HG03064 (cell line): ENCODE results near the gene HYPK.
A peak's percentile ranks its signal among the peaks of the same experiment; 100 is the strongest.

Source experiments
- ATAC-seq: cut with Tn5 transposase; IDR thresholded peaks from one replicate; pipeline ENCODE4 v1.9.1; 2021; ENCODE audit warnings: low read depth; ENCODE audit not compliant: unreplicated experiment

Gene HYPK

GRCh38 chr15:43800286-43801141, at the start of gene HYPK:
Gene HYPK (plus strand): TSS chr15:43800599. CDS start chr15:43800623, 24 bp downstream.
- no peak for ATAC-seq

GRCh38 chr15:43751885-43752284, 48.5 kb upstream of the HYPK start:
- ATAC-seq = no peak

- no peak for ATAC-seq
Measured at GRCh38 chr15:43762824-43763223, 37.6 kb upstream of the HYPK start.

GRCh38 chr15:43763819-43764446, 36.5 kb upstream of the HYPK start:
- no peak for ATAC-seq

- ATAC-seq = no peak
Measured at GRCh38 chr15:43769584-43770228, 30.7 kb upstream of the HYPK start.

- no peak for ATAC-seq
Measured at GRCh38 chr15:43771816-43772215, 28.6 kb upstream of the HYPK start.

- ATAC-seq = no peak
Measured at GRCh38 chr15:43772624-43773023, 27.8 kb upstream of the HYPK start.

GRCh38 chr15:43774062-43774461, 26.3 kb upstream of the HYPK start:
- ATAC-seq = no peak

- no peak for ATAC-seq
Measured at GRCh38 chr15:43775411-43775965, 24.9 kb upstream of the HYPK start.

GRCh38 chr15:43776101-43776717, 24.2 kb upstream of the HYPK start:
- peak; percentile 54 for ATAC-seq

- ATAC-seq = peak; percentile 45
Measured at GRCh38 chr15:43776718-43777266, 23.6 kb upstream of the HYPK start, which contains the start of gene ELL3. Gene ELL3 (minus strand): TSS chr15:43776966. CDS start chr15:43776901, 65 bp downstream.

- peak; percentile 42 for ATAC-seq
Measured at GRCh38 chr15:43777267-43777914, 23.0 kb upstream of the HYPK start.

- no peak for ATAC-seq
Measured at GRCh38 chr15:43779016-43779415, 21.4 kb upstream of the HYPK start.

GRCh38 chr15:43789409-43789808, 11.0 kb upstream of the HYPK start:
- no peak for ATAC-seq

GRCh38 chr15:43791993-43792760, 8.2 kb upstream of the HYPK start, which contains the start of gene SERF2:
Gene SERF2 (plus strand): TSS chr15:43792320. CDS start chr15:43792377, 57 bp downstream.
- peak; percentile 83 for ATAC-seq

GRCh38 chr15:43792761-43793476, 7.5 kb upstream of the HYPK start:
- ATAC-seq = no peak

GRCh38 chr15:43793647-43794046, 6.8 kb upstream of the HYPK start:
- ATAC-seq = no peak

GRCh38 chr15:43794269-43795037, 5.9 kb upstream of the HYPK start:
- no peak for ATAC-seq
